SK-N-SH treated with all-trans-retinoic acid at 6 μM for 48 hours (cell line): ENCODE results near the gene ZNF627.

Source experiments
- ATAC-seq: fragments of 200-7000 bp; cut with Tn5 transposase; 3 replicates; pipeline ENCODE4 v1.9.1; 2020; ENCODE audit warnings: mild to moderate bottlenecking, moderate library complexity
- ARNTL ChIP-seq: fragments of 450-650 bp; formaldehyde crosslinking; IDR thresholded peaks from 2 replicates; pipeline ENCODE4 v1.5.0; 2020; ENCODE audit warnings: low read depth, mild to moderate bottlenecking, moderate library complexity, borderline replicate concordance
- BACH2 ChIP-seq: fragments of 250-450 bp; sonication (Bioruptor Pico); IDR thresholded peaks from 2 replicates; pipeline ENCODE4 v1.9.0; 2021; ENCODE audit warnings: mild to moderate bottlenecking, borderline replicate concordance
- CREB5 ChIP-seq: fragments of 250-450 bp; sonication (Bioruptor Pico); IDR thresholded peaks from 2 replicates; pipeline ENCODE4 v1.5.1; 2020; ENCODE audit warnings: low read depth, mild to moderate bottlenecking, moderate library complexity
- CSDC2 ChIP-seq: fragments of 250-450 bp; sonication (Bioruptor Pico); IDR thresholded peaks from 2 replicates; pipeline ENCODE4 v1.5.0; 2020; ENCODE audit warnings: mild to moderate bottlenecking, moderate library complexity
- CSRNP3 ChIP-seq: fragments of 250-450 bp; sonication (Bioruptor Pico); IDR thresholded peaks from 2 replicates; pipeline ENCODE4 v1.5.1; 2021; ENCODE audit warnings: mild to moderate bottlenecking, moderate library complexity
- ESRRG ChIP-seq: fragments of 250-450 bp; sonication (Bioruptor Pico); IDR thresholded peaks from 2 replicates; pipeline ENCODE4 v1.6.1; 2021; ENCODE audit warnings: mild to moderate bottlenecking
- GLIS3 ChIP-seq: fragments of 250-450 bp; sonication (Bioruptor Pico); IDR thresholded peaks from 2 replicates; pipeline ENCODE4 v1.5.0; 2020; ENCODE audit warnings: mild to moderate bottlenecking, moderate library complexity
- ISL1 ChIP-seq: fragments of 250-450 bp; sonication (Bioruptor Pico); IDR thresholded peaks from 2 replicates; pipeline ENCODE4 v2.1.2; 2022; ENCODE audit warnings: mild to moderate bottlenecking, moderate library complexity
- OSR1 ChIP-seq: fragments of 250-450 bp; sonication (Bioruptor Pico); IDR thresholded peaks from 2 replicates; pipeline ENCODE4 v1.8.0; 2022; ENCODE audit warnings: moderate library complexity, mild to moderate bottlenecking, inconsistent platforms
- PATZ1 ChIP-seq: fragments of 250-450 bp; sonication (Bioruptor Pico); IDR thresholded peaks from 2 replicates; pipeline ENCODE4 v1.8.0; 2020; ENCODE audit warnings: mild to moderate bottlenecking, moderate library complexity, borderline replicate concordance
- POU6F1 ChIP-seq: fragments of 250-450 bp; sonication (Bioruptor Pico); IDR thresholded peaks from 2 replicates; pipeline ENCODE4 v1.8.0; 2021; ENCODE audit warnings: low read depth, mild to moderate bottlenecking, moderate library complexity, borderline replicate concordance
- PPARA ChIP-seq: fragments of 250-450 bp; sonication (Bioruptor Pico); IDR thresholded peaks from 2 replicates; pipeline ENCODE4 v1.5.0; 2020; ENCODE audit warnings: mild to moderate bottlenecking, borderline replicate concordance
- RARB ChIP-seq: fragments of 250-450 bp; sonication (Bioruptor Pico); IDR thresholded peaks from 2 replicates; pipeline ENCODE4 v1.8.0; 2021; ENCODE audit warnings: mild to moderate bottlenecking, moderate library complexity
- SNAI2 ChIP-seq: fragments of 250-450 bp; sonication (Bioruptor Pico); IDR thresholded peaks from 2 replicates; pipeline ENCODE4 v1.5.0; 2020; ENCODE audit warnings: mild to moderate bottlenecking, moderate library complexity
- TCF4 ChIP-seq: fragments of 250-450 bp; sonication (Bioruptor Pico); IDR thresholded peaks from 2 replicates; pipeline ENCODE4 v1.8.0; 2021; ENCODE audit warnings: mild to moderate bottlenecking, moderate library complexity, borderline replicate concordance
- TOX ChIP-seq: fragments of 250-450 bp; sonication (Bioruptor Pico); IDR thresholded peaks from 2 replicates; pipeline ENCODE4 v1.8.0; 2021; ENCODE audit warnings: mild to moderate bottlenecking, moderate library complexity, borderline replicate concordance
- ZC3H10 ChIP-seq: fragments of 250-450 bp; sonication (Bioruptor Pico); IDR thresholded peaks from 2 replicates; pipeline ENCODE4 v1.5.1; 2021; ENCODE audit warnings: mild to moderate bottlenecking, moderate library complexity
- ZFP3 ChIP-seq: fragments of 250-450 bp; sonication (Bioruptor Pico); IDR thresholded peaks from 2 replicates; pipeline ENCODE4 v1.5.0; 2020; ENCODE audit warnings: mild to moderate bottlenecking, moderate library complexity
- ZFP30 ChIP-seq: fragments of 450-650 bp; formaldehyde crosslinking; IDR thresholded peaks from 2 replicates; pipeline ENCODE4 v1.5.0; 2022; ENCODE audit warnings: mild to moderate bottlenecking, moderate library complexity
- ZNF565 ChIP-seq: fragments of 450-650 bp; formaldehyde crosslinking; conservative IDR thresholded peaks from 2 replicates; pipeline ENCODE4 v1.5.0; 2020; ENCODE audit warnings: low read depth, mild to moderate bottlenecking, moderate library complexity
- ZNF70 ChIP-seq: fragments of 450-650 bp; formaldehyde crosslinking; IDR thresholded peaks from 2 replicates; pipeline ENCODE4 v1.5.0; 2020; ENCODE audit warnings: mild to moderate bottlenecking, moderate library complexity
- TF ChIP-seq, protein P1 (sequence below): fragments of 250-450 bp; sonication (Bioruptor Pico); IDR thresholded peaks from 2 replicates; pipeline ENCODE4 v1.5.0; 2020; ENCODE audit warnings: mild to moderate bottlenecking, moderate library complexity

Gene ZNF627

GRCh38 chr19:11597202-11598102, at the start of gene ZNF627:
ZNF627 (plus strand) TSS chr19:11597483; CDS start chr19:11597628, 145 bp downstream.
- TF ChIP-seq ZNF565 (CRISPR knock-in tag) (no peak), SNAI2 (CRISPR knock-in tag) (no peak), ZC3H10 (CRISPR knock-in tag) (no peak), CREB5 (CRISPR knock-in tag) (no peak), ESRRG (no peak), CSDC2 (peak; percentile 0; the same call in 1 of the 2 replicates), TOX (CRISPR knock-in tag) (no peak), OSR1 (CRISPR knock-in tag) (no peak), RARB (CRISPR knock-in tag) (0 out of 2 replicates have a peak, but pooled peaks have one; percentile 2), POU6F1 (CRISPR knock-in tag) (no peak), CSRNP3 (CRISPR knock-in tag) (no peak), TCF4 (no peak; the same call in 1 of the 2 replicates), GLIS3 (no peak), ZFP3 (CRISPR knock-in tag) (0 out of 2 replicates have a peak, but pooled peaks have one; percentile 30), ZNF70 (CRISPR knock-in tag) (no peak), PATZ1 (no peak), ZFP30 (no peak)
- TF ChIP-seq, protein P1, sequence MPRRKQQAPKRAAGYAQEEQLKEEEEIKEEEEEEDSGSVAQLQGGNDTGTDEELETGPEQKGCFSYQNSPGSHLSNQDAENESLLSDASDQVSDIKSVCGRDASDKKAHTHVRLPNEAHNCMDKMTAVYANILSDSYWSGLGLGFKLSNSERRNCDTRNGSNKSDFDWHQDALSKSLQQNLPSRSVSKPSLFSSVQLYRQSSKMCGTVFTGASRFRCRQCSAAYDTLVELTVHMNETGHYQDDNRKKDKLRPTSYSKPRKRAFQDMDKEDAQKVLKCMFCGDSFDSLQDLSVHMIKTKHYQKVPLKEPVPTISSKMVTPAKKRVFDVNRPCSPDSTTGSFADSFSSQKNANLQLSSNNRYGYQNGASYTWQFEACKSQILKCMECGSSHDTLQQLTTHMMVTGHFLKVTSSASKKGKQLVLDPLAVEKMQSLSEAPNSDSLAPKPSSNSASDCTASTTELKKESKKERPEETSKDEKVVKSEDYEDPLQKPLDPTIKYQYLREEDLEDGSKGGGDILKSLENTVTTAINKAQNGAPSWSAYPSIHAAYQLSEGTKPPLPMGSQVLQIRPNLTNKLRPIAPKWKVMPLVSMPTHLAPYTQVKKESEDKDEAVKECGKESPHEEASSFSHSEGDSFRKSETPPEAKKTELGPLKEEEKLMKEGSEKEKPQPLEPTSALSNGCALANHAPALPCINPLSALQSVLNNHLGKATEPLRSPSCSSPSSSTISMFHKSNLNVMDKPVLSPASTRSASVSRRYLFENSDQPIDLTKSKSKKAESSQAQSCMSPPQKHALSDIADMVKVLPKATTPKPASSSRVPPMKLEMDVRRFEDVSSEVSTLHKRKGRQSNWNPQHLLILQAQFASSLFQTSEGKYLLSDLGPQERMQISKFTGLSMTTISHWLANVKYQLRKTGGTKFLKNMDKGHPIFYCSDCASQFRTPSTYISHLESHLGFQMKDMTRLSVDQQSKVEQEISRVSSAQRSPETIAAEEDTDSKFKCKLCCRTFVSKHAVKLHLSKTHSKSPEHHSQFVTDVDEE = no peak
- ATAC-seq = peak; percentile 98

DNA sequence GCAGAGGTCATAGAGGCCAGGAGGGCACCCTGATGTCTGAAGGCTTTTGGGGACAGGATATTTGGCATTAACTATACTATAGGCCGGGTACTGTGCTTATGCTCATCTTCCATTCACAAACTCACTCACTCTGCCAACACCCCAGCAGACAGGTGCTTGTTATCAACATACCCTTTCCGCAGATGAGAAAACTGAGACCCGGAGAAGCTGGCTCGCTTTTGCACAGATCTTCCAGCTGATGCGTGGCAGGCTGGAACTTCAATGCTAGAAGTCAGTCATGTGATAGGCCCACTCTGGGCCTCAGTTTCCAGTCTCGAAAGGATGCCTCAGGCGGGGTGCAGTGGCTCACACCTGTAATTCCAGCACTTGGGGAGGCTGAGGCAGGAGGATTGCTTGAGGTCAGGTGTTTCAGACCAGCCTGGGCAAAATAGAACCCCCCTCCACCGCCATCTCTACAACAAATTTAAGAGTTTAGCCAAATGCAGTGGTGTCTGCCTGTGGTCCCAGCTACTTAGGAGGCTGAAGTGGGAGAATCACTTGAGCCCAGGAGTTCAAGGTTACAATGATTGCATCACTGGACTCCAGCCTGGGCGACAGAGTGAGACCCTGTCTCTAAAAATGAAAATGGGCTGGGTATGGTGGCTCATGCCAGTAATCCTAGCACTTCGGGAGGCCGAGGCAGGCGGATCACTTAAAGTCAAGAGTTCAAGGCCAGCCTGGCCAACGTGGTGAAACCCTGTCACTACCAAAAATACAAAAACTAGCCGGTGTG, 49.2 kb upstream of the ZNF627 start:
- TF ChIP-seq ZFP30 (no peak), CSRNP3 (CRISPR knock-in tag) (no peak), ZC3H10 (CRISPR knock-in tag) (no peak), CSDC2 (no peak), SNAI2 (CRISPR knock-in tag) (no peak), TOX (CRISPR knock-in tag) (no peak), PPARA (CRISPR knock-in tag) (no peak), CREB5 (CRISPR knock-in tag) (no peak), RARB (CRISPR knock-in tag) (no peak), BACH2 (CRISPR knock-in tag) (no peak), GLIS3 (no peak), ESRRG (no peak), ISL1 (CRISPR knock-in tag) (no peak), ZFP3 (CRISPR knock-in tag) (no peak), OSR1 (CRISPR knock-in tag) (no peak), POU6F1 (CRISPR knock-in tag) (no peak), ARNTL (CRISPR knock-in tag) (no peak), ZNF70 (CRISPR knock-in tag) (no peak), ZNF565 (CRISPR knock-in tag) (no peak)
- ATAC-seq = no peak
